ENCODE results near the gene CBR1. TPM values are rescaled to one million over a fixed set of nuclear protein-coding genes. Genes with fewer than 3 reads are reported as not detected.

CBR1 gene
- polyA plus RNA-seq (ENCODE audit: low read depth in 6 of 6): 10 to 100 TPM; 15.4 to 44.6 (median 32.2) TPM

DNA sequence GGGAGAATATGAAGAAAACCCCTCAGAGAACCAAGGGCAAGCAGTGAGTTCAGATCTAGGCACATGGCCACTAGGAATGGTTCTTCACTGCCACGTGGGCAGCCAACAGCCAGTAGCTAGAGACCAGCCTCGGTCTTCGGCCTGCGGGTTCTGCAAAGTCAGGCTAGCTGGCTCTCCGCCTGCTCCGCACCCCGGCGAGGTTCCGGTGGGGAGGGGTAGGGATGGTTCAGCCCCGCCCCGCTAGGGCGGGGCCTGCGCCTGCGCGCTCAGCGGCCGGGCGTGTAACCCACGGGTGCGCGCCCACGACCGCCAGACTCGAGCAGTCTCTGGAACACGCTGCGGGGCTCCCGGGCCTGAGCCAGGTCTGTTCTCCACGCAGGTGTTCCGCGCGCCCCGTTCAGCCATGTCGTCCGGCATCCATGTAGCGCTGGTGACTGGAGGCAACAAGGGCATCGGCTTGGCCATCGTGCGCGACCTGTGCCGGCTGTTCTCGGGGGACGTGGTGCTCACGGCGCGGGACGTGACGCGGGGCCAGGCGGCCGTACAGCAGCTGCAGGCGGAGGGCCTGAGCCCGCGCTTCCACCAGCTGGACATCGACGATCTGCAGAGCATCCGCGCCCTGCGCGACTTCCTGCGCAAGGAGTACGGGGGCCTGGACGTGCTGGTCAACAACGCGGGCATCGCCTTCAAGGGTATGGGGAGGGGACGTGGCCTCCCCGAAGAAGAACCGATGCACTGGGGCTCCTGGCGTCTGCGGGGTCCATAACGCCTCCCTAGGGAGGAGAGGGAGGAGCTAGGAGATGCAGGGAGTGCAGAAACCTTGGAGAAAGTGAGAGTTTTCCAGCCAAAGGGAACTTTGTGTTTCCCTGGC, at the start of gene CBR1:
TSS of gene CBR1 (plus strand) at position 312 of the 871 bp plus-strand sequence. CDS start at position 404, 92 bp downstream.
- peak; percentile 87 for DNase-seq
- Mint-ChIP-seq H3K36me3 (peaks cover 9 to 16% of the 10 kb centered on the region in 2 donors), H3K4me3 (peak within 1 kb of the TSS; percentile 84 to 94 (median 90)), H3K9me3 (peaks cover 0 to 13% (median 5%) of the 10 kb centered on the region in 7 donors), H3K27ac (peak within 1 kb of the TSS; percentile 53 to 94 (median 68)), H3K27me3 (peaks cover 0 to 3% (median 0%) of the 10 kb centered on the region in 3 donors), H3K4me1 (peaks cover 23 to 38% (median 32%) of the 10 kb centered on the region in 3 donors)
- peak; percentile 96 to 98 for ATAC-seq (ENCODE audit: low read depth in 2 of 2)

DNA sequence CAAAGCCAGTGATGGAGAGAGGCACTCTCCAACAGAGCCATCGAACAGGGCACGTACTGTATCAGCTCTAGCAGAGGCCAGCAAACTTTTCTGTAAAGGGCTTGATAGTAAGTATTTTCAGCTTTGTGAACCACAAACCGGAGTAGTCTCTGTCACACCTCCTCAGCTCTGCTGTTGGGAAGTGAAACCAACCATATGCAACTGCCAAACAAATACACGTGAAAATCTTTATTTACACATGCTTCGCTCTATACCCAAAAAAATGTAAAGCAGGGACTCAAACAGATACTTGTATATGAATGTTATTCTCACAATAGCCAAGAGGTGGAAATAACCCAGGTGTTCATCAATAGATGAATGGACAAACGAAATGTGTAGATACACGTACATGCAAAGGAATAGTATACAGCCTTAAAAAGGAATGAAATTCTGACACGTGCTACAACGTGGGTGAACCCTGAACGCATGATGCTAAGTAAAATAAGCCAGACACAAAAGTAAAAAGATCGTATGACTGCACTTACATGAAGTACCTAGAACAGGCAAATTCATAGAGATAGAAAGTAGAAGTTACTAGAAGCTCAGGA, 48.5 kb upstream of the CBR1 start:
- no peak overlapping the region for H3K4me3 Mint-ChIP-seq
- H3K4me1 Mint-ChIP-seq: peaks cover 8 to 14% (median 10%) of the 10 kb centered on the region in 3 donors
- no peak for DNase-seq
- peak; percentile 40 to 60 for ATAC-seq (ENCODE audit: low read depth in 2 of 2)
- peaks cover 0 to 7% (median 0%) of the 10 kb centered on the region in 3 donors for H3K27me3 Mint-ChIP-seq
- peaks cover 0 to 4% (median 0%) of the 10 kb centered on the region in 7 donors for H3K9me3 Mint-ChIP-seq
- peak overlapping the region in 1 of 6 donors; percentile 13 for H3K27ac Mint-ChIP-seq
- H3K36me3 Mint-ChIP-seq: no peaks in the 10 kb centered on the region

DNA sequence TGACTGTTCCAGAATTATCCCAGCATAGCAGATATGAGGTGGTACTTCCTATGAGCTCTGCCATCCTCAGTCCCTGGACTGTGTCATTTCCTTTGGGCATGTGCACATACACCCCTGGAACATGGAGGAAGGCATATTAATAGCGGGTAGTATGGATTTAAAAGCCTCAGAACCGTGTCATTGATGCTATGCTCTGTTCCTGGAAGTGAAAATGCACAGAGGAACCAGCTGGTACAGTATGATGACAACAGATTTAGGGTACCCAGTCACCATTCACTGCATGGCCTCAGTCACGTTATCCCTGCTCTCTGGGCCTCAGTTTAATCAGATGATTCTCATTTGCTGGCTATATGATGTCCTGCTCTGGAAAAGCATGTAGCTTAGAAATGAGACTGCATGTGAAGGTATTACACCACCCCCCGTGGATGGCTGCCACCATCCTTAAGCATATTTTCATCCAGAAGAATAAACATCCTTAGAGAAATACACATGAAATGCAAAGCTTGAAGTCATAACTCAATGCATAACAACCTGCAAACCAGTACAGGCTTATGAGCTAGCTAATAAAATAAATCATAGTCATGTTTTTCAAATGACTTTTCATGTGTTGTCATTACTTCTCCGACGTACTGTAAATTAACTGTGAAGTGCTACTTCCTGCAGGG, 47.3 kb upstream of the CBR1 start:
- Mint-ChIP-seq H3K27ac (peak overlapping the region in 1 of 6 donors; percentile 7), H3K4me1 (peaks cover 8 to 14% (median 10%) of the 10 kb centered on the region in 3 donors), H3K36me3 (no peaks in the 10 kb centered on the region), H3K9me3 (peaks cover 0 to 4% (median 0%) of the 10 kb centered on the region in 7 donors), H3K27me3 (peaks cover 0 to 3% (median 0%) of the 10 kb centered on the region in 3 donors), H3K4me3 (no peak overlapping the region)
- DNase-seq (no peak), ATAC-seq (ENCODE audit: low read depth in 2 of 2) (no peak)

DNA sequence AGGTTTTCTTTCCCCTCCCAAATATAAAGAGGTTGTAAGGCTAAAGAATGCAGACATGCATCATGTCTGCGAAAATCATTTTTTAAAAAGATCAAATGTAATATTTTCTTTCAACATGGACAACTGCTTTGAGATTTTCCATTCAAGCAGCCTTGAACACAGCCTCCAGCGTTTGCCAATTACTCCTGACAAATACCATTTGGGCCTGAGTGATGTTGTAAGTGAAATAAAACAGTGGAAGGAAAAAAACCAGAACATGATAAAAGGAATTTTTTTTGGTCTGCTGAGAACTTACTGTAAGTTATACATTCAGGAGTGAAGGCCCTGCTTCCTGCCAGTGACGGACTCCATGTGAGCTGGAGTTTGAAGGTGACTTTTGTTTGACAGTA, 46.7 kb upstream of the CBR1 start:
- H3K27me3 Mint-ChIP-seq: no peaks in the 10 kb centered on the region
- H3K4me3 Mint-ChIP-seq: no peak overlapping the region
- ATAC-seq (ENCODE audit: low read depth in 2 of 2): no peak
- peaks cover 8 to 14% (median 10%) of the 10 kb centered on the region in 3 donors for H3K4me1 Mint-ChIP-seq
- peak overlapping the region in 1 of 6 donors; percentile 7 for H3K27ac Mint-ChIP-seq
- DNase-seq: no peak
- H3K36me3 Mint-ChIP-seq: no peaks in the 10 kb centered on the region
- peaks cover 0 to 4% (median 0%) of the 10 kb centered on the region in 7 donors for H3K9me3 Mint-ChIP-seq

DNA sequence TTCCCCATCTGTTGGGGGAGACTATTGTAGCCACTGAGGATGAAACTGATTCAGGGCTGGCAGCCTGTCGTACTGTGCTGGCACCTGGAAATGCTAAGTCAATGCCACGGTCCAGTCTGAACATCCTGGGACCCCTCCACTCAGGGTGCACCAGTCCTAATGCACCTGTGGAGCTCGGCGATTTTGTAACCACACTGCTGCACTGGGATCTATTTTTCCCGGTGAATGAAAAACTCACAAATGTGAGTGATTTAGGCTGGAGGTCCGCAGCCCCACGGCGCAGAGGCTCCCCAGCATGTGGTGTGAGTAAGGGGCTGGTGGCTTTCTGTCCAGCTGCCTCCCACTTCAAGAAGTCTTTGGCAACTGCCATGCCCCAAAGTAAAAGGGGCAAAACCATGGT, 45.0 kb upstream of the CBR1 start:
- Mint-ChIP-seq H3K27ac (peak overlapping the region in 1 of 6 donors; percentile 53), H3K9me3 (peaks cover 0 to 4% (median 0%) of the 10 kb centered on the region in 7 donors), H3K4me3 (no peak overlapping the region), H3K36me3 (no peaks in the 10 kb centered on the region), H3K4me1 (peaks cover 14 to 20% (median 17%) of the 10 kb centered on the region in 3 donors), H3K27me3 (peaks cover 0 to 7% (median 0%) of the 10 kb centered on the region in 3 donors)
- ATAC-seq (ENCODE audit: low read depth in 2 of 2) (no peak), DNase-seq (no peak)

DNA sequence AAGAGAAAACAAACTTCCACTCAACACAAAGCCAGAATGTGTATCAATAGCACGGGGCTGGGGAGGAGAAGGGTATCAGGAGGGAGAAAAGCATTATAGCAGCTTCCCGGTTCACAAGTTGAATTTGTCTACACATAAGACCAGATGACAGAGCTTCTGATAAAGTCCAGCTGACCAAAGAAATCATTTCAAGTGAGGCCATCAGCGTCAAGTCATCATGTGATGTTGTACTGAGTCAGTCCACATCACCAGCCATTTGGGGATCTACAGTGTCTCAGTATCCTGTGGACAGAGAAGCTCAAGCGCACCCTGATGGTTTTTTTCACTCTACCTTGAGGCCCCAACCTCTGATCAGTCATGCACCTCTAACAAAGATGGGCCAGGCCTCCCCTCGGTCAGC, 42.5 kb upstream of the CBR1 start:
- H3K27ac Mint-ChIP-seq: no peak overlapping the region

DNA sequence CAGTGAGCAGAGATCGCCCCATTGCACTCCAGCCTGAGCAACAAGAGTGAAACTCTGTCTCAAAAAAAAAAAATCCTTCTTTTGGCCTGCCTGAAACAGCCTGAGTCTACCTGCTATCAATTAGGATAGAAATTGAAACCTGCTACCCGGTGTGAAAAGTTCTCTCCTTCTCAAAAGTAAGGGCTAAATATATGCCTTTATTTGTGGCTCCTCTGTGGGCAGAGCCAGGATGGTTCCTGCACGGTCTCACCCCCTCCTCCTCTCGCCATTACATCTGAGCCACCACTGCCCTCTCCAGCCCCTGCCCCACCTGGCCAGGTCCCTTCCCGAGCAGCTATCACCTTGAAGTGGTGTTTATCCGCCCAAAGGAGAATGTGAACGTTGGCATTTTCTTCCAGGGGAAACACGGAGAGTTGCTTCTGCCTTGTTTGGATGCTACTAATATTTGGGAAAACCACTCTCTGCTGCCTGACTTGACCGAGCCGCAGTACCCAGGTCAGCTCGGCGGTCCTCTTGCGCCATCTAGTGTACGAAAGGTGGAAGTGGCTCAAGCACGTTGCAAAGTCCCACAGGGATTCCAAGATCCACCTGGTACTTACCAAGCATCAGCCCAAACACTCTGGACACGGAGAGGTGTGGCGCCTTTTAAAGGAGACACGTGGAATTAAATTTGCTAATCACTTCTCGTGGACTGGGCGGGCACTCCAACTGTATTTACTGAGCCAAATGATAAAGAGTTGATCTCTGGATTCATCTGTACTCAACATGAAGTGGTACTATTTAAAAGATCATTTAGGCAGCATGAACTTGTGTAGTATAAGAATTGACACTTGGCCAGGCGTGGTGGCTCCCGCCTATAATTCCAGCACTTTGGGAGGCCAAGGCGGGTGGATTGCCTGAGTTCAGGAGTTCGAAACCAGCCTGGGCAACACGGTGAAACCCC, 41.4 kb upstream of the CBR1 start:
- H3K9me3 Mint-ChIP-seq: no peaks in the 10 kb centered on the region
- ATAC-seq (ENCODE audit: low read depth in 2 of 2): peak; percentile 70 to 79
- peak; percentile 50 for DNase-seq
- peaks cover 0 to 7% (median 0%) of the 10 kb centered on the region in 3 donors for H3K27me3 Mint-ChIP-seq
- peak overlapping the region in 2 of 6 donors; percentile 7 to 53 for H3K27ac Mint-ChIP-seq
- peaks cover 5 to 7% (median 6%) of the 10 kb centered on the region in 3 donors for H3K4me1 Mint-ChIP-seq
- H3K4me3 Mint-ChIP-seq: no peak overlapping the region
- no peaks in the 10 kb centered on the region for H3K36me3 Mint-ChIP-seq

More for the DNA sequence above, 42.5 kb upstream of the CBR1 start:
- DNase-seq (no peak), ATAC-seq (ENCODE audit: low read depth in 2 of 2) (no peak)
- no peaks in the 10 kb centered on the region for H3K9me3 Mint-ChIP-seq
- H3K27me3 Mint-ChIP-seq: peaks cover 0 to 7% (median 0%) of the 10 kb centered on the region in 3 donors
- H3K4me1 Mint-ChIP-seq: peaks cover 5 to 7% (median 6%) of the 10 kb centered on the region in 3 donors
- no peaks in the 10 kb centered on the region for H3K36me3 Mint-ChIP-seq
- H3K4me3 Mint-ChIP-seq: no peak overlapping the region

DNA sequence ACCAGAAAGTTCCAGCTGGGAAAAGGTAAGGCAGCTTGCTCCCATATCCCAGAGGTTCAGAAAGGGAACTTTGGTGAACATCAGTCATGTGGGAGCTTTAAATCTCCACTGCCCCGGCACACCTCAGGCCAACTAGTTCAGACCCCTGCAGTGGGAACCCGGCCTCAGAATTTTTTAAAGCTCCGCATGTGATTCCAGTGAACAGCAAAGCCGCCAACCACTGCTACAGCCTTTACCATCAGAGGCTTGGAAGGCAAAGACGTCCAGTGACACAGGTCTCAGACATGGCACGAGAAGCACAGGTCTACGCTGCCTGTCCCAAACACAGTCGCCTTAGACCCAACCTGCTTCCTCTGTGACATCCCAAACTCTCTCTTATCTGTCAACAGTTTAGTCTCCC, 40.5 kb upstream of the CBR1 start:
- no peak for DNase-seq
- Mint-ChIP-seq H3K4me1 (peaks cover 5 to 7% (median 6%) of the 10 kb centered on the region in 3 donors), H3K36me3 (no peaks in the 10 kb centered on the region), H3K9me3 (no peaks in the 10 kb centered on the region), H3K27ac (no peak overlapping the region), H3K4me3 (no peak overlapping the region), H3K27me3 (peaks cover 0 to 7% (median 0%) of the 10 kb centered on the region in 3 donors)
- ATAC-seq (ENCODE audit: low read depth in 2 of 2): no peak

DNA sequence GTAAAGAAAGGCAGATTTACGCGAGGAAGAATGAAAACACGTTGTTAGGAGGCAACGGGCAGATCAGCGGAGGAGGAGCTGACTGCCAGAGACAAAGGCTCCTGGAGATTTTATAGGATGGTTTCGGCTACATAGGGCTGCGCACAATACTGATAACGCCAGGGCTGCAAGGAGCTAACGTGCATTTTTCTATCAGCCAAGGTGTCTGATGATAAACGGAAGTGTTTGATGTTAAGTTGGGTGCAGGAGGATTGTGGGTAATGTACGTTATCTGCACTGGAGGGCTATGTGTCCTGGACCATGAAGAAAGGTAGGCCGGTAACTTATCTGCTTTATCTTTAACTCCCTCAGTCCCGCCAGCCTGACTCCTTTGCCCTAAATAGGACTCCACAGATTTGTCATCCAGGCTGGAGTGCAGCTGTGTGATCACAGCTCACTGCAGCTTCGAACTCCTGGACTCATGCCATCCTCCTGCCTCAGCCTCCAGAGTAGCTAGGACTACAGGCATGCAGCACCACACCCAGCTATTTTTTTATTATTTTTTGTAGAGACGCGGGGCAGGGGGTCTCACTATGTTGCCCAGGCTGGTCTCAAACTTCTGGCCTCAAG, 39.1 kb upstream of the CBR1 start:
- Mint-ChIP-seq H3K4me1 (peaks cover 5 to 7% (median 6%) of the 10 kb centered on the region in 3 donors), H3K9me3 (no peaks in the 10 kb centered on the region), H3K27ac (peak overlapping the region in 1 of 6 donors; percentile 29), H3K36me3 (peaks cover 0 to 4% of the 10 kb centered on the region in 2 donors), H3K4me3 (no peak overlapping the region), H3K27me3 (peaks cover 0 to 7% (median 0%) of the 10 kb centered on the region in 3 donors)
- DNase-seq (no peak), ATAC-seq (ENCODE audit: low read depth in 2 of 2) (no peak)

DNA sequence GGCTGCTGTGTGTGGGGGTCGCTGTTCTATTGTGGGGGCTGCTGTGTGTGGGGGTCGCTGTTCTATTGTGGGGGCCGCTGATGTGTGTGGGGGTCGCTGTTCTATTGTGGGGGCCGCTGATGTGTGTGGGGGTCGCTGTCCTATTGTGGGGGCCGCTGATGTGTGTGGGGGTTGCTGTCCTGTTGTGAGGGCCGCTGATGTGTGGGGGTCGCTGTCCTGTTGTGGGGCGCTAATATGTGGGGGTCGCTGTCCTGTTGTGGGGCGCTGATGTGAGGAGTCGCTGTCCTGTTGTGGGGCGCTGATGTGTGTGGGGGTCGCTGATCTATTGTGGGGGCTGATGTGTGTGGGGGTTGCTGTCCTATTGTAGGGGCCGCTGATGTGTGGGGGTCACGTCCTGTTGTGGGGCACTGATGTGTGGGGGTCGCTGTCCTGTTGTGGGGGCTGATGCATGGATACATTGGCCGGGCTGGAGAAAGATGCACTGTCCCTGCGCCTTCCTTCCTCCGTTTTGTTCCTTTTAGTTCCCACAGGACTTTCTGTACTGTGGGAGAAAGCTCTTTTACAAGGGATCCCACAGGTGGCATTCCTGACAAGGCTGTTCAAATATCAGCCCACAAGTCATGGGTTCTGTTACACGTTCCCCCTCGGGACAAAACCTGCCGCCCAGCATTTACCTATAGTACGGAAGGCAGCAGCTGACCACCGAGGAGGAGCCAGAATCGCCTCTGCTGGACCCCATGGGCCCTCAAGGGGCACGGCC, 37.0 kb upstream of the CBR1 start:
- Mint-ChIP-seq H3K36me3 (peaks cover 9 to 18% of the 10 kb centered on the region in 2 donors), H3K9me3 (no peaks in the 10 kb centered on the region), H3K27me3 (peaks cover 0 to 7% (median 0%) of the 10 kb centered on the region in 3 donors), H3K27ac (no peak overlapping the region), H3K4me3 (no peak overlapping the region), H3K4me1 (peaks cover 5 to 7% (median 6%) of the 10 kb centered on the region in 3 donors)
- ATAC-seq (ENCODE audit: low read depth in 2 of 2) (no peak), DNase-seq (no peak)

DNA sequence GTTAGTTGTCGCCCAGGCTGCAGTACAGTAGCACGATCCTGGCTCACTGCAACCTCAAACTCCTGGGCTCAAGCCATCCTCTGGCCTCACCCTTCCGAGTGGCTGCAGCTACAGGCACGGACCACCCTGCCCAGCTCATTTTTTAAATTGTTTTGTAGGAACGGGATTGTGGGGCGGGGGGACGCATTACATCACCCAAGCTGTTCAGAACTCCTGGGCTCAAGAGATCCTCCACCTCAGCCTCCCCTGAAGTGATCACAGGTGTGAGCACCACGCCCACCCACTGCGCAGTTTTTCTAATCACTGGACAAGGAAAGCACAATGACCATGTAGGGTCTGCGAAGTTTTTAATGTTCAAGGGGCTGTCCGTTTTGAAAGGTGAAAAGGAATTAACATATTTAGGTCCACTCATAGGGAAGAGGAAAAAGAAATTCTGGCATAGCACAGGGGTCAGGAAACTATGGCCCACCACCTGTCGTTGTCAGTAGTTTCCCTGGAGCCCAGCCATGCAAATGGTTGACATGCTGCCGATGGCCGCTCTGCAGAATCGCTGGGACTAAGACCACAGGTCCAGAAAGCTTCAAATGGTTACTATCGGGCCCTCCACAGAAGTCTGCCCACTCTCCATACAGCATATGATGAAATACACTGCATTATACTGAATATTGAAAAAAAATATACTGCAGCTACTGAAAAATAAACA, 35.5 kb upstream of the CBR1 start:
- peaks cover 15 to 31% of the 10 kb centered on the region in 2 donors for H3K36me3 Mint-ChIP-seq
- no peak overlapping the region for H3K4me3 Mint-ChIP-seq
- H3K27ac Mint-ChIP-seq: peak overlapping the region in 1 of 6 donors; percentile 54
- no peaks in the 10 kb centered on the region for H3K9me3 Mint-ChIP-seq
- ATAC-seq (ENCODE audit: low read depth in 2 of 2) (no peak), DNase-seq (no peak)
- no peaks in the 10 kb centered on the region for H3K27me3 Mint-ChIP-seq
- no peaks in the 10 kb centered on the region for H3K4me1 Mint-ChIP-seq

Measured in naive B cell (primary cell).